ENCODE measurements around the gene SF3A1. TPM values are rescaled to one million over a fixed set of nuclear protein-coding genes. Genes with fewer than 3 reads are reported as not detected.

Gene SF3A1
- total and polyA plus RNA-seq, 4 donors = 25.2 to 140 (median 94.5) TPM

GRCh38 chr22:30399718-30400117 is 43.0 kb upstream of the SF3A1 start:
- 86% methylated on average over 4 of the region's 5 CpGs for WGBS (ENCODE audit: insufficient coverage)
- peaks cover 26% of the 10 kb centered on the region for H3K36me3 ChIP-seq (ENCODE audit: control insufficient read depth, insufficient read depth, low read length)
- H3K9me3 ChIP-seq (ENCODE audit: control insufficient read depth, insufficient read depth, low read length) = no peaks in the 10 kb centered on the region
- H3K27me3 ChIP-seq (ENCODE audit: control insufficient read depth, insufficient read depth, low read length) = no peaks in the 10 kb centered on the region
- H3K27ac ChIP-seq (ENCODE audit: low read depth, low read length) = no peak overlapping the region
- peaks cover 37% of the 10 kb centered on the region for H3K4me1 ChIP-seq (ENCODE audit: control insufficient read depth, insufficient read depth, low read length)
- H3K4me3 ChIP-seq (ENCODE audit: low read depth, low read length) = no peak overlapping the region
- DNase-seq (ENCODE audit: low read depth in 4 of 6, low spot score in 6 of 6) = no peak

DNA sequence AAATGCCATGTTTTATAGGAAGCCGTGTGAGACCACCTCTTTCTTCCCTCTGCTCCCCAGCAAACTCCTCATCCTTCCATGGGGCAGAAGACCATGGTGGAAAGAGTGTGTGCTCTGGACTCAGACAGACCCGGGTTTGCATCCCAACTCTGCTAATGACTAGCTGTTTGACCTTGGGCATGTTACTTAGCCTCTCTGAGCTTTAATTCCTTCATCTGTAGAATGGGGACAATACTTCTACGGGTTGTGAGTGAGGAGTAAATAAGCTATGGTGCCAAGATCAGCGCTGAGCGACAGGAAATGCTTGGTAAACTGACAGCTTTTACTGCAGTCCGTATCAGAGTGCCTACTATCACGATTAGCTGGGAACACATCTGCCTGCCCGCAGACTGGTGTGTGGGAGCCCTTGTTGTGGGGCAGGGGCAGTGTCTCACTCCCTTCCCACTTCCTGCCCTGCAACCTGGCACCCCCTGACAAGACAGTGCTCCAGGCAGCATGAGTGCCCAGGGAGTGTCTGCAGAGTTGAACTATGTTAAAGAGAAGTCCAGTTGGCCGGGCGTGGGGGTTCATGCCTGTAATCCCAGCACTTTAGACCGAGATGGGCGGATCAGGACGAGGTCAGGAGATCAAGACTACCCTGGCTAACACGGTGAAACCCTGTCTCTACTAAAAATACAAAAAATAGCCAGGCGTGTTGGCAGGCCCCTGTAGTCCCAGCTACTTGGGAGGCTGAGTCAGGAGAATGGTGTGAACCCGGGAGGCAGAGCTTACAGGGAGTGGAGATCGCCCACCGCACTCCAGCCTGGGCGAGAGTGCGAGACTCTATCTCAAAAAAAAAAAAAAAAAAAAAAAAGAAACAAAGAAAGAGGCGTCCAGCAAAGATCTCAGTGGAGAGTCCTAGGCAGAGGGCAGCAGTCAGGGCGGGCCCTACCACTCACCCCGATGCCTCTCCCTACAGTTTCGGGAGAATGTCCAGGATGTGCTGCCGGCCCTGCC is 42.3 kb upstream of the SF3A1 start:
- H3K27ac ChIP-seq (ENCODE audit: low read depth, low read length) = no peak overlapping the region
- H3K36me3 ChIP-seq (ENCODE audit: control insufficient read depth, insufficient read depth, low read length) = peaks cover 26% of the 10 kb centered on the region
- H3K4me1 ChIP-seq (ENCODE audit: control insufficient read depth, insufficient read depth, low read length) = peaks cover 37% of the 10 kb centered on the region
- no peaks in the 10 kb centered on the region for H3K9me3 ChIP-seq (ENCODE audit: control insufficient read depth, insufficient read depth, low read length)
- no peak for DNase-seq (ENCODE audit: low read depth in 4 of 6, low spot score in 6 of 6)
- 83% methylated on average over 10 of the region's 25 CpGs for WGBS (ENCODE audit: insufficient coverage)
- no peaks in the 10 kb centered on the region for H3K27me3 ChIP-seq (ENCODE audit: control insufficient read depth, insufficient read depth, low read length)
- no peak overlapping the region for H3K4me3 ChIP-seq (ENCODE audit: low read depth, low read length)

- Histone ChIP-seq H3K4me3 (ENCODE audit: low read depth, low read length) (peak overlapping the region; percentile 66), H3K27ac (ENCODE audit: low read depth, low read length) (peak overlapping the region; percentile 57), H3K4me1 (ENCODE audit: control insufficient read depth, insufficient read depth, low read length) (peaks cover 42% of the 10 kb centered on the region), H3K36me3 (ENCODE audit: control insufficient read depth, insufficient read depth, low read length) (peaks cover 20% of the 10 kb centered on the region), H3K27me3 (ENCODE audit: control insufficient read depth, insufficient read depth, low read length) (no peaks in the 10 kb centered on the region), H3K9me3 (ENCODE audit: control insufficient read depth, insufficient read depth, low read length) (no peaks in the 10 kb centered on the region)
- 37% methylated on average over 9 of the region's 11 CpGs for WGBS (ENCODE audit: insufficient coverage)
- DNase-seq (ENCODE audit: low read depth in 4 of 6, low spot score in 6 of 6) = no peak
These were observed 41.3 kb upstream of the SF3A1 start for GRCh38 chr22:30397656-30398635.

GRCh38 chr22:30396871-30397655 is 40.4 kb upstream of the SF3A1 start, which contains the start of gene SEC14L2:
TSS of gene SEC14L2 (plus strand) at chr22:30397018. CDS start at chr22:30397117, 99 bp downstream.
- H3K27ac ChIP-seq (ENCODE audit: low read depth, low read length) = peak within 1 kb of the TSS; percentile 57
- under 1% methylated on average over 56 of the region's 56 CpGs for WGBS (ENCODE audit: insufficient coverage)
- DNase-seq (ENCODE audit: low read depth in 4 of 6, low spot score in 6 of 6) = peak in 2 of 6 donors; percentile 84
- peak within 1 kb of the TSS; percentile 66 for H3K4me3 ChIP-seq (ENCODE audit: low read depth, low read length)
- no peaks in the 10 kb centered on the region for H3K9me3 ChIP-seq (ENCODE audit: control insufficient read depth, insufficient read depth, low read length)
- no peaks in the 10 kb centered on the region for H3K27me3 ChIP-seq (ENCODE audit: control insufficient read depth, insufficient read depth, low read length)
- H3K36me3 ChIP-seq (ENCODE audit: control insufficient read depth, insufficient read depth, low read length) = peaks cover 13% of the 10 kb centered on the region
- peaks cover 44% of the 10 kb centered on the region for H3K4me1 ChIP-seq (ENCODE audit: control insufficient read depth, insufficient read depth, low read length)

DNA sequence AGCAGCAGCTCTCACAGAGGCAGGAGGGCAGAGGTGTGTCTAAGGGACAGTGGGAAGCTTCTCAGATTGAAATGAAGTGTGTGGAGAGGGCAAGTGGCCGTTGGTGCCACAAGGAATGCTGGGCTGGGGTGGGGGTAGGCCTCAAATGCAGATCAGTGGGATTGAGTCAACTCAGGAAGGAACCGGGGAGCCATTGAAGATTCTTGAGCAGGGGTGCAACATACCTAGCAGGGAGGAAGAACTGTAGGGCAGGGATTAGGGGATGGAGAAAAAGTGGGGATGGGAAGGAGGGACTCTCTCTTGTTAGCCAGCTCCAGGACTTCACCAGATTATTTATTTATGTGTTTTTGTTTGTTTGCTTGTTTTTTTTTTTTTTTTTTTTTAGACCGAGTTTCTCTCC is 37.2 kb upstream of the SF3A1 start:
- no peak for DNase-seq (ENCODE audit: low read depth in 4 of 6, low spot score in 6 of 6)
- Histone ChIP-seq H3K27ac (ENCODE audit: low read depth, low read length) (no peak overlapping the region), H3K27me3 (ENCODE audit: control insufficient read depth, insufficient read depth, low read length) (no peaks in the 10 kb centered on the region), H3K9me3 (ENCODE audit: control insufficient read depth, insufficient read depth, low read length) (no peaks in the 10 kb centered on the region), H3K4me3 (ENCODE audit: low read depth, low read length) (no peak overlapping the region), H3K36me3 (ENCODE audit: control insufficient read depth, insufficient read depth, low read length) (no peaks in the 10 kb centered on the region), H3K4me1 (ENCODE audit: control insufficient read depth, insufficient read depth, low read length) (peaks cover 40% of the 10 kb centered on the region)
- WGBS (ENCODE audit: insufficient coverage) = 57% methylated on average over 2 of the region's 3 CpGs

DNA sequence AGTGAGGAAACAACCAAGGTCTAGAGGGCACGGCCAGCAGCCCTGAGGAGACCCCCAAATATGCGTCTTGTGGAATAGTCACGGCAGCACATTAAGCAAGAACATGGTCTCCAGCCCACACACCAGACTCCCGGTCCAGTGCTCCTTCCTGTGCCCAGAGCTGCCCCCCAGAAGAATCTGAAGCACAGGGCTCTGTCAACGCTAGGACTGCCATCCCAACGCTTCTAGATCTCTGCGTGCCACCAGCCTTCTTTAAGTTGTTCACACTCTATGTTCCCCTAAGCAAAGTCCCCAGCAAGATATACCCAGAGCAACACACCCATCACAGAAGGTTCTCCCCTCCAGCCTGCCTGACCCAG is 36.6 kb upstream of the SF3A1 start:
- H3K27me3 ChIP-seq (ENCODE audit: control insufficient read depth, insufficient read depth, low read length) = no peaks in the 10 kb centered on the region
- H3K9me3 ChIP-seq (ENCODE audit: control insufficient read depth, insufficient read depth, low read length) = no peaks in the 10 kb centered on the region
- DNase-seq (ENCODE audit: low read depth in 4 of 6, low spot score in 6 of 6) = no peak
- peaks cover 36% of the 10 kb centered on the region for H3K4me1 ChIP-seq (ENCODE audit: control insufficient read depth, insufficient read depth, low read length)
- 79% methylated on average over 7 of the region's 7 CpGs for WGBS (ENCODE audit: insufficient coverage)
- no peak overlapping the region for H3K27ac ChIP-seq (ENCODE audit: low read depth, low read length)
- no peak overlapping the region for H3K4me3 ChIP-seq (ENCODE audit: low read depth, low read length)
- no peaks in the 10 kb centered on the region for H3K36me3 ChIP-seq (ENCODE audit: control insufficient read depth, insufficient read depth, low read length)

DNA sequence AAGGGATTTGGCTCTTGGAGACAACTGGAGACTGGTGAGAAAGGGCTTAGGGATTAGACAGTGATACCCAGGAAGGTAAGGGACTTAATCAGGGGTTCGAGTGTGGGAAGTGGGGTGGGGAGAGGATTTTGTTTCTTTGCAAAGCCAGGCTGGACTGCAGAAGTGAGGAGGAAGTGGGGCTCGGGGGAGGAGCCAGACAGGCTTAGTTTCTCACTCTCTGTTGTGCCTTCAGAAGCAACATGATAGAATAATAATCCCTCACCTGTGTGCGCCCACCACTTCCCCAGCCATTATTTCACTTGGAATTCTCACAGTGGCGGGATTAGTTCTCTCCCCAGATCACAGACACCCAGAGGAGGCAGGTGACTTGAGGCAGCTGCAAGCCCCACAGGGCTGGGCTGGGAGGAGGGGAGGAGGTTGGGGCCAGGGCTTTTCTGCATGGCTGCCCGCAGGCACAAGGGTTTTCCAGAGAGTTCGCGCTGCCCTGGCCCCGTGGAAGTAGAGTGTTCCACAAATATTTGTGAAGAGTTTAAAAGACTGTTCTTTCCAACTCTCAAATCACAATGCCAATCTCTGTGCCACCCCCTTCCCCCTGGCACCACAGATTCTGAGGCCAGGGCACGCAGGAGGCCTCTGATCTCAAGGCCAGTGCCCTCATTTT is 36.1 kb upstream of the SF3A1 start:
- Histone ChIP-seq H3K27ac (ENCODE audit: low read depth, low read length) (no peak overlapping the region), H3K4me3 (ENCODE audit: low read depth, low read length) (no peak overlapping the region), H3K27me3 (ENCODE audit: control insufficient read depth, insufficient read depth, low read length) (no peaks in the 10 kb centered on the region), H3K9me3 (ENCODE audit: control insufficient read depth, insufficient read depth, low read length) (no peaks in the 10 kb centered on the region), H3K4me1 (ENCODE audit: control insufficient read depth, insufficient read depth, low read length) (peaks cover 31% of the 10 kb centered on the region), H3K36me3 (ENCODE audit: control insufficient read depth, insufficient read depth, low read length) (no peaks in the 10 kb centered on the region)
- no peak for DNase-seq (ENCODE audit: low read depth in 4 of 6, low spot score in 6 of 6)
- 61% methylated on average over 2 of the region's 9 CpGs for WGBS (ENCODE audit: insufficient coverage)

GRCh38 chr22:30390974-30391691 is 34.4 kb upstream of the SF3A1 start:
- WGBS (ENCODE audit: insufficient coverage) = 79% methylated on average over 2 of the region's 5 CpGs
- Histone ChIP-seq H3K9me3 (ENCODE audit: control insufficient read depth, insufficient read depth, low read length) (no peaks in the 10 kb centered on the region), H3K27ac (ENCODE audit: low read depth, low read length) (no peak overlapping the region), H3K4me3 (ENCODE audit: low read depth, low read length) (no peak overlapping the region), H3K4me1 (ENCODE audit: control insufficient read depth, insufficient read depth, low read length) (peaks cover 27% of the 10 kb centered on the region), H3K27me3 (ENCODE audit: control insufficient read depth, insufficient read depth, low read length) (no peaks in the 10 kb centered on the region), H3K36me3 (ENCODE audit: control insufficient read depth, insufficient read depth, low read length) (no peaks in the 10 kb centered on the region)
- peak in 2 of 6 donors; percentile 62 to 70 for DNase-seq (ENCODE audit: low read depth in 4 of 6, low spot score in 6 of 6)
